Measurements from ENCODE around the gene ALLC. TPM values are rescaled to one million over a fixed set of nuclear protein-coding genes. Genes with fewer than 3 reads are reported as not detected.

The ALLC gene
- total and polyA plus RNA-seq, 10 of the 15 experiments (the other 5 are each of a cell fraction or from before 2014, with no cell fraction given), result 0.05 TPM; not detected in 9

GRCh38 chr2:3680548-3681345 is 22.7 kb downstream of the ALLC start:
- H3K27ac ChIP-seq (ENCODE audit: control insufficient read depth, insufficient read depth), result no peak overlapping the region
- no peak overlapping the region for H3K9ac ChIP-seq (ENCODE audit: control insufficient read depth, insufficient read depth, low read length)
- H3K27me3 ChIP-seq (replicated peaks in 1 of 2; ENCODE audit: control insufficient read depth in 2 of 2, insufficient read depth in 2 of 2, low read length in 1 of 2), result no peaks in the 10 kb centered on the region; a peak in 4 of 4 replicates
- in situ Hi-C loops (cut with MboI), result no loop called here
- WGBS (ENCODE audit: insufficient coverage, insufficient replicate concordance, low lambda C conversion rate, missing lambda C conversion rate), result 66% methylated on average over 18 of the region's 18 CpGs
- ChIA-PET SMC1A (ENCODE audit: uncharacterized antibody, unreplicated experiment) (no interaction called here), POLR2A (no interaction called here), CTCF (no interaction called here), RAD21 (ENCODE audit: unreplicated experiment) (no interaction called here)
- H3K9me3 ChIP-seq (replicated peaks; ENCODE audit: control insufficient read depth, insufficient read depth, low read length), result no peaks in the 10 kb centered on the region
- intact Hi-C loops (cut with micrococcal nuclease; ENCODE audit: unreplicated experiment), result no loop called here
- H3K79me2 ChIP-seq (ENCODE audit: control insufficient read depth, insufficient read depth, low read length), result no peaks in the 10 kb centered on the region
- BruUV-seq (replicated peaks), result no TSS peak
- no peak overlapping the region for H3K4me2 ChIP-seq (ENCODE audit: control insufficient read depth, insufficient read depth)
- H2AFZ ChIP-seq (ENCODE audit: control insufficient read depth, low read depth, low read length), result no peak overlapping the region
- no peaks in the 10 kb centered on the region for H3K36me3 ChIP-seq (ENCODE audit: control insufficient read depth in 2 of 2, insufficient read depth in 2 of 2, low read length in 1 of 2)
- H3K4me3 ChIP-seq, result no peak overlapping the region
- ATAC-seq (no peak), FAIRE-seq (no peak), DNase-seq (ENCODE audit: low read depth, low spot score) (no peak)
- H4K20me1 ChIP-seq (ENCODE audit: control insufficient read depth, insufficient read depth), result no peaks in the 10 kb centered on the region
- H3K4me1 ChIP-seq (ENCODE audit: control insufficient read depth, insufficient read depth, low read length), result no peaks in the 10 kb centered on the region
- TF ChIP-seq HDAC2 (IDR thresholded peaks at IDR 0.05), result no peak
- TF ChIP-seq PKNOX1 (IDR thresholded peaks at IDR 0.05), result no peak
- TF ChIP-seq ZNF274 (IDR thresholded peaks at IDR 0.05; ENCODE audit: insufficient read depth, insufficient read length), result no peak
- no peak for TF ChIP-seq CEBPZ (IDR thresholded peaks at IDR 0.05; ENCODE audit: low read depth, low read length)
- no peak for TF ChIP-seq ZSCAN29 (IDR thresholded peaks at IDR 0.05)
- TF ChIP-seq YY1 (IDR thresholded peaks at IDR 0.05; ENCODE audit: low read depth, low read length), result no peak
- no peak for TF ChIP-seq FOXM1 (IDR thresholded peaks at IDR 0.05; ENCODE audit: low read depth, low read length)
- no peak for TF ChIP-seq ZNF217 (IDR thresholded peaks at IDR 0.05)
- no peak for TF ChIP-seq SPI1 (IDR thresholded peaks at IDR 0.05; ENCODE audit: borderline replicate concordance, insufficient read depth, low read depth, low read length)
- TF ChIP-seq, protein P1, sequence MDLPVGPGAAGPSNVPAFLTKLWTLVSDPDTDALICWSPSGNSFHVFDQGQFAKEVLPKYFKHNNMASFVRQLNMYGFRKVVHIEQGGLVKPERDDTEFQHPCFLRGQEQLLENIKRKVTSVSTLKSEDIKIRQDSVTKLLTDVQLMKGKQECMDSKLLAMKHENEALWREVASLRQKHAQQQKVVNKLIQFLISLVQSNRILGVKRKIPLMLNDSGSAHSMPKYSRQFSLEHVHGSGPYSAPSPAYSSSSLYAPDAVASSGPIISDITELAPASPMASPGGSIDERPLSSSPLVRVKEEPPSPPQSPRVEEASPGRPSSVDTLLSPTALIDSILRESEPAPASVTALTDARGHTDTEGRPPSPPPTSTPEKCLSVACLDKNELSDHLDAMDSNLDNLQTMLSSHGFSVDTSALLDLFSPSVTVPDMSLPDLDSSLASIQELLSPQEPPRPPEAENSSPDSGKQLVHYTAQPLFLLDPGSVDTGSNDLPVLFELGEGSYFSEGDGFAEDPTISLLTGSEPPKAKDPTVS (IDR thresholded peaks at IDR 0.05; ENCODE audit: low read depth, low read length), result no peak
- TF ChIP-seq RELA (IDR thresholded peaks at IDR 0.05; ENCODE audit: borderline replicate concordance, partially characterized antibody), result no peak
- no peak for TF ChIP-seq REST (IDR thresholded peaks at IDR 0.05; ENCODE audit: low read depth, low read length)

Data from GM12878 (cell line).